DOHH2 (cell line): ENCODE measurements around the gene DGKB.

Experiments
- CTCF ChIP-seq: fragments of 200-600 bp; sonication (generic); IDR thresholded peaks from one replicate; pipeline ENCODE4 v1.5.1; 2014; ENCODE audit warnings: antibody characterized with exemption, mild to moderate bottlenecking, low read depth, low read length; ENCODE audit not compliant: poor library complexity, severe bottlenecking
- EZH2phosphoT487 ChIP-seq: fragments of 200-600 bp; sonication (generic); IDR thresholded peaks from 2 replicates; pipeline ENCODE4 v1.6.1; 2017; ENCODE audit warnings: borderline replicate concordance, mild to moderate bottlenecking, antibody characterized with exemption, low read length, moderate library complexity, mixed read lengths

DNA sequence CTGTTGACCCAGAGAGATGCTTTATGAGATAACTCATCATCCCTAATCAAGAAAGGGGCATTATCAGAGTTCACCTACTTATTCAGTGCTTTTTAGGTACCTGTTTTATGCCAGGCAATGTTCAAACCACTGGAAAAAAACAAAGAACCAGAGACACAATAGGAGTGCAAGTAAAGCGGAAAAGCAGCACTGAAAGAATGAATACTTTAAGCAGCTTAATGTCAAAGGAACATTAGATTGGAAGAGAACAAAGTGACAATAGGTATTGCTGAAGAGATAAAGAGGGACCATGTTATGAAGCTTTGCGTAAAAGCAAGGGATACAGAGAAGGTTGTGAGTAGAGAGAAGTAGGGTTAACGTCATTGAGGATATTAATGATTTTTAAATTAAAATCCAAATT is 11.3 kb downstream of the DGKB start:
- TF ChIP-seq CTCF (no peak), EZH2phosphoT487 (no peak)
